HG02763 (cell line): ENCODE results near the gene RCOR1.
"Not testable (repeated sequence)": the region's sequence is repeated elsewhere in the genome, so short reads cannot be mapped to it uniquely, and the experiment has no call there.

Experiments used
- ATAC-seq: cut with Tn5 transposase; IDR thresholded peaks from one replicate; pipeline ENCODE4 v1.9.1; 2021; ENCODE audit warnings: mild to moderate bottlenecking, moderate library complexity; ENCODE audit not compliant: unreplicated experiment

The RCOR1 gene

GRCh38 chr14:102591372-102591943 lies 991 bp upstream of the RCOR1 start:
- ATAC-seq: peak; percentile 4

- ATAC-seq: no peak
Measured at GRCh38 chr14:102592763-102593060, 263 bp downstream of the RCOR1 start.

GRCh38 chr14:102593061-102593824 lies 794 bp downstream of the RCOR1 start:
- ATAC-seq: peak; percentile 6

- no peak for ATAC-seq
Measured at GRCh38 chr14:102593825-102594137, 1.3 kb downstream of the RCOR1 start.

- no peak for ATAC-seq
Measured at GRCh38 chr14:102594514-102595175, 2.2 kb downstream of the RCOR1 start.

GRCh38 chr14:102601378-102601925 lies 9.0 kb downstream of the RCOR1 start:
- no peak for ATAC-seq

- ATAC-seq: no peak
Measured at GRCh38 chr14:102602421-102603292, 10.2 kb downstream of the RCOR1 start.

GRCh38 chr14:102603293-102603907 lies 11.0 kb downstream of the RCOR1 start:
- ATAC-seq: no peak

- no peak for ATAC-seq
Measured at GRCh38 chr14:102604183-102604582, 11.7 kb downstream of the RCOR1 start.

GRCh38 chr14:102605029-102605428 lies 12.6 kb downstream of the RCOR1 start:
- no peak for ATAC-seq

GRCh38 chr14:102606296-102606695 lies 13.8 kb downstream of the RCOR1 start:
- no peak for ATAC-seq

GRCh38 chr14:102608064-102608446 lies 15.6 kb downstream of the RCOR1 start:
- ATAC-seq: no peak

GRCh38 chr14:102610968-102611811 lies 18.7 kb downstream of the RCOR1 start:
- ATAC-seq: no peak

GRCh38 chr14:102616318-102616717 lies 23.9 kb downstream of the RCOR1 start:
- ATAC-seq: no peak

GRCh38 chr14:102616799-102617198 lies 24.4 kb downstream of the RCOR1 start:
- ATAC-seq: no peak

GRCh38 chr14:102619012-102619411 lies 26.6 kb downstream of the RCOR1 start:
- not testable (repeated sequence) for ATAC-seq

- ATAC-seq: no peak
Measured at GRCh38 chr14:102620413-102620812, 28.0 kb downstream of the RCOR1 start.

GRCh38 chr14:102622262-102622885 lies 29.9 kb downstream of the RCOR1 start:
- ATAC-seq: no peak

GRCh38 chr14:102624666-102625065 lies 32.2 kb downstream of the RCOR1 start:
- no peak for ATAC-seq
